Calu3 (cell line): ENCODE results near the gene CITED4. TPM values are rescaled to one million over a fixed set of nuclear protein-coding genes. Genes with fewer than 3 reads are reported as not detected.

Source experiments
- BruUV-seq: library from RNA; stranded (reverse); fragments of 400-500 nt; replicated peaks from 2 replicates; lab custom pipeline; 2021; lab: Mats Ljungman, UMichigan
- CTCF ChIA-PET: fragments of 300-600 bp; sonication (Branson Sonifier 250); formaldehyde crosslinking; loops from one replicate; lab custom pipeline; 2022; ENCODE audit warnings: antibody characterized with exemption; lab: Charles Lee
- DNase-seq: peaks from one replicate; pipeline ENCODE4 v3.0.0; 2022
- H3K27ac Mint-ChIP-seq: one replicate; pipeline ENCODE4 v1.8.0; 2022; ENCODE audit warnings: mixed read lengths; ENCODE audit not compliant: unreplicated experiment
- H3K27me3 Mint-ChIP-seq: one replicate; pipeline ENCODE4 v1.8.0; 2022; ENCODE audit warnings: mixed read lengths; ENCODE audit not compliant: unreplicated experiment
- H3K36me3 Mint-ChIP-seq: one replicate; pipeline ENCODE4 v1.8.0; 2022; ENCODE audit warnings: mild to moderate bottlenecking, moderate library complexity, mixed read lengths; ENCODE audit not compliant: insufficient read depth, unreplicated experiment
- H3K4me1 Mint-ChIP-seq: one replicate; pipeline ENCODE4 v1.8.0; 2022; ENCODE audit warnings: mild to moderate bottlenecking, low read depth, mixed read lengths; ENCODE audit not compliant: unreplicated experiment
- H3K4me3 Mint-ChIP-seq: one replicate; pipeline ENCODE4 v1.8.0; 2022; ENCODE audit warnings: mild to moderate bottlenecking, low read depth, moderate library complexity, mixed read lengths; ENCODE audit not compliant: unreplicated experiment
- H3K9me3 Mint-ChIP-seq: one replicate; pipeline ENCODE4 v1.8.0; 2022; ENCODE audit warnings: low read depth, mixed read lengths; ENCODE audit not compliant: unreplicated experiment
- intact Hi-C: fragments of 100-400 bp; cut with micrococcal nuclease; formaldehyde crosslinking; loops from one replicate; pipeline ENCODE4 v1.10.0; 2022; ENCODE audit not compliant: unreplicated experiment
- total RNA-seq: library from RNA; stranded (reverse); gene quantifications from 2 replicates; pipeline ENCODE4 v1.2.3, GENCODE V29; 2022
- TF ChIP-seq, protein P1 (sequence below): fragments of 200-600 bp; IDR thresholded peaks from one replicate; pipeline ENCODE4 v1.8.0; 2022; ENCODE audit warnings: antibody characterized with exemption; ENCODE audit not compliant: unreplicated experiment

Gene CITED4
- total RNA-seq, 1 experiment from 2014 or later, result 85.2 TPM

DNA sequence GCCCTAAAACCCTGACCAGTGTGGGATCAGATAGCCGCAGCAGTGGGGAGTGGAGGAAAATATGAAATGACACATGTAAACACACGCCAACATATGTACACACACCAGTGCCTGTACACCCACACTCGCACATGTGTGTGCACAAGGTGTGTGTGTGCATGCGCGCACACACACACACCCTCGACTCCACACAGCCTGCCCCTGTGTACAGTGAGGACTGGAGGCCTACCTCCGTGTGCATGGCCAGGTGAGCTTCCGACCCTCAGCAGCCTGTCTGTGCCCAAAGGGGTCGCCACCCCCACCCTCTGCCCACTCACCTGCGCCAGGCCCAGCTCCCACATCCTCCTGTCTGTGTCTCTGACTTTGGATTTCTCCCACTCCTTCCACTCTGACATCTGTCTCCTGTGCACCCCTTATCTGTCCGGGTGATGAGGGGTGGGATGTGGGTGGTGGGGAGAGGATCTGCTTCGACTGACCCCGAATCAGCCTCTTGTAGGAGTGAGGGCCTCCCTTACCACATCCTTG is 31.7 kb downstream of the CITED4 start:
- TF ChIP-seq, protein P1, sequence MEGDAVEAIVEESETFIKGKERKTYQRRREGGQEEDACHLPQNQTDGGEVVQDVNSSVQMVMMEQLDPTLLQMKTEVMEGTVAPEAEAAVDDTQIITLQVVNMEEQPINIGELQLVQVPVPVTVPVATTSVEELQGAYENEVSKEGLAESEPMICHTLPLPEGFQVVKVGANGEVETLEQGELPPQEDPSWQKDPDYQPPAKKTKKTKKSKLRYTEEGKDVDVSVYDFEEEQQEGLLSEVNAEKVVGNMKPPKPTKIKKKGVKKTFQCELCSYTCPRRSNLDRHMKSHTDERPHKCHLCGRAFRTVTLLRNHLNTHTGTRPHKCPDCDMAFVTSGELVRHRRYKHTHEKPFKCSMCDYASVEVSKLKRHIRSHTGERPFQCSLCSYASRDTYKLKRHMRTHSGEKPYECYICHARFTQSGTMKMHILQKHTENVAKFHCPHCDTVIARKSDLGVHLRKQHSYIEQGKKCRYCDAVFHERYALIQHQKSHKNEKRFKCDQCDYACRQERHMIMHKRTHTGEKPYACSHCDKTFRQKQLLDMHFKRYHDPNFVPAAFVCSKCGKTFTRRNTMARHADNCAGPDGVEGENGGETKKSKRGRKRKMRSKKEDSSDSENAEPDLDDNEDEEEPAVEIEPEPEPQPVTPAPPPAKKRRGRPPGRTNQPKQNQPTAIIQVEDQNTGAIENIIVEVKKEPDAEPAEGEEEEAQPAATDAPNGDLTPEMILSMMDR, result no peak
- H3K4me1 Mint-ChIP-seq, result no peaks in the 10 kb centered on the region
- BruUV-seq, result no TSS peak
- no peak for DNase-seq
- H3K27me3 Mint-ChIP-seq, result no peaks in the 10 kb centered on the region
- CTCF ChIA-PET, result interaction anchor here (0.6 to 0.7 kb wide), 2 partner anchors 85 to 221 kb away, joined by 3 read pairs; no protein-coding TSS in a partner anchor
- no peaks in the 10 kb centered on the region for H3K36me3 Mint-ChIP-seq
- intact Hi-C loops, result no loop called here
- H3K27ac Mint-ChIP-seq, result no peak overlapping the region
- H3K4me3 Mint-ChIP-seq, result no peak overlapping the region
- H3K9me3 Mint-ChIP-seq, result no peaks in the 10 kb centered on the region

DNA sequence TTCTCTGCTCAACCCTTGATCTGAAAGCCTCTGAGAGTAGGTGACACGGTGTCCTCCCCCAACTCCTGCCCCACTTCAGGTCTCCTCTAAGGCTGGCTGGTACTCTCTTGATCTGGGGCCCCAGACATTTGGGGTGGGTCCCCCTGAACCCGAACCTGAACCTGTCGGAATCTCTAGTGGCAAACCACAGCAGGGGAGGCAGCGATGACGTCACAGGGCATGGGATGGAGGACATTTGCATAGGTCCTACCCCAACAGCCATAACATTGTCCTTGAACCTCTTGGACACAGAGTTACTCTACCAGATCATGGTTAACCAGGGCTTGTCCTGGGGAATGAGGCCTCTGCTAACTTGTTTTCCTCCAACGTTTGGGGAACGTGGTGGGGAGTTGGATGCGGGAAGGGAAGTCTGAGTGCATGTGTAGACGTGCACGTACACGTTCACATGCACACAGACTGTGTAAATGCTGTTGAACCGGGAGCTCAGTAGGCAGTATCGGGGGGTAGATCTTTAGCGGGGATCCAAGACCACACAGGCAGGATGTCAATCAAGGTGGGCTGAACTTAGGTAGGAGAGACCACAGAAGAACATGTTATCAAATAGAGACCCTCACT is 32.4 kb downstream of the CITED4 start:
- BruUV-seq, result no TSS peak
- Mint-ChIP-seq H3K36me3 (no peaks in the 10 kb centered on the region), H3K4me3 (no peak overlapping the region), H3K27me3 (no peaks in the 10 kb centered on the region), H3K27ac (no peak overlapping the region), H3K9me3 (no peaks in the 10 kb centered on the region), H3K4me1 (no peaks in the 10 kb centered on the region)
- no peak for DNase-seq
- TF ChIP-seq, protein P1, result no peak
- CTCF ChIA-PET, result no interaction called here
- intact Hi-C loops, result no loop called here

DNA sequence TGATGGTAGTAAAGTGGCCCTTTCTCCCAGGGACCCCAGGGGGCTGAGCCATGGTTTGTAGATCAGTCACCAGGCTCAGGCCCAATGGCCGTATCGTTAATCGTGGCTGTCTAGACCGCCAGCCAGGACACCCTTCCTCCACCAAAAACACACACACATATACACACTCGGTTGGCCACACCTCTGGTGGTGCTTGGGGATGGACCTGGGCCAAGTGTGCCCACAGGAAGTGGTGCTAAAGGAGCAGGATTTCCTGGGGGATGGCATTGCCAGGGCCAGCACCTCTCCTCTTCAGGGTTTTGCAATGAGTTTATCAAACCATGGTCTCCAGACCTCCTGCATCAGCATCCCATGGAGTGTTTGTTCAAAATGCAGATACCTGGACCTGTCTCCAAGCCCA is 36.2 kb downstream of the CITED4 start:
- no peak overlapping the region for H3K4me3 Mint-ChIP-seq
- no peak for DNase-seq
- H3K4me1 Mint-ChIP-seq, result no peaks in the 10 kb centered on the region
- H3K9me3 Mint-ChIP-seq, result no peaks in the 10 kb centered on the region
- no peaks in the 10 kb centered on the region for H3K36me3 Mint-ChIP-seq
- TF ChIP-seq, protein P1, result no peak
- no peaks in the 10 kb centered on the region for H3K27me3 Mint-ChIP-seq
- CTCF ChIA-PET, result no interaction called here
- H3K27ac Mint-ChIP-seq, result no peak overlapping the region
- BruUV-seq, result no TSS peak
- intact Hi-C loops, result no loop called here

DNA sequence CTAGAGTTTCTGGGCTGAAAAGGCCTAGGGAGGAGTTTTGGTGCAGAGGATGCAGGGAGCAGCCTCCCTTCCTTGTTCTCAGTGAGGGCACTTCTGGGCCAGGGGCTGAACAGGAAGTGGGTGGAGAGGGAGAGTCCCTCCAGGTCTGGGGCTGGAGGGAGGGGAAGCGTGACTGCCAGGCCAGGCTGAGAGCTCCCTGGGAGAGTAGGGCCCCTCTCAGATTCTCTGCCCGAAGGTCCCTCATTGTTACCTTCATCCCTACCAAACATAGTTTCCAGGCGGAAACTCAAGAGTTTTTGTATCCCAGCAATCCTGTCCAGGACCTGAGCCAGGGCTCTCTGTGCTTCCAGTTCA is 36.8 kb downstream of the CITED4 start:
- CTCF ChIA-PET, result no interaction called here
- intact Hi-C loops, result no loop called here

More for the DNA sequence above, 36.8 kb downstream of the CITED4 start:
- TF ChIP-seq, protein P1, result no peak
- Mint-ChIP-seq H3K27ac (no peak overlapping the region), H3K36me3 (no peaks in the 10 kb centered on the region), H3K4me3 (no peak overlapping the region), H3K4me1 (no peaks in the 10 kb centered on the region), H3K27me3 (no peaks in the 10 kb centered on the region), H3K9me3 (no peaks in the 10 kb centered on the region)
- DNase-seq, result peak; percentile 17
- BruUV-seq, result no TSS peak
